Measurements from ENCODE around the gene SLC19A2. TPM values are rescaled to one million over a fixed set of nuclear protein-coding genes. Genes with fewer than 3 reads are reported as not detected.

SLC19A2 gene
- total RNA-seq, 3 donors from 2014 or later = 34.7 to 71.8 (median 64.2) TPM

DNA sequence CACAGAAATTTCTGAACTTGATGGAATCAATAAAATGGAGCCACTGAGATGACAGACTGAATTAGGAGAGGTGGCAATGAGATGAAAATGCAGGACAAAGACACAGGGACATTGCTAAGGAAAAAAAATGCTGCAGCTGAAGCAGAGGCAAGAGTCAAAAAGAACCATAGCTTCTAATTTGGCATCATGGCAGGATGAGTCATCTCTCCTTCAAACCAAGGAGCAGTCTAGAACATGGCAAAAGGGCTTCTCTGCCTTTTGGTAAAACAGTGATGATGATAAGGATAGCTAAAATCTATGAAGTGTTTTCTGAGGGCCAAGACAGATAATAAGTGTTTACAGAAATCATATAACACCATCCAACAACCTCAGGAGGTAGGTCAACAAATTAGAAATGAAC, 16.8 kb downstream of the SLC19A2 start:
- TF ChIP-seq POLR2A (IDR thresholded peaks at IDR 0.05) (no peak), POLR2AphosphoS5 (IDR thresholded peaks at IDR 0.05) (no peak), CTCF (IDR thresholded peaks at IDR 0.05) (no peak)
- peaks cover under 1% of the 10 kb centered on the region for H3K36me3 ChIP-seq
- DNase-seq (ENCODE audit: low spot score in 2 of 2) = no peak
- intact Hi-C loops (cut with DNase I; ENCODE audit: low total_unique reads) = no loop called here
- H3K4me3 ChIP-seq = no peak overlapping the region
- no peaks in the 10 kb centered on the region for H3K4me1 ChIP-seq
- H3K9me3 ChIP-seq = no peaks in the 10 kb centered on the region
- H3K27me3 ChIP-seq = no peaks in the 10 kb centered on the region
- H3K27ac ChIP-seq = no peak overlapping the region

GRCh38 chr1:169466259-169467230, 19.2 kb downstream of the SLC19A2 start:
- H3K4me3 ChIP-seq = no peak overlapping the region
- no peaks in the 10 kb centered on the region for H3K9me3 ChIP-seq
- peaks cover 3% of the 10 kb centered on the region for H3K36me3 ChIP-seq
- H3K27ac ChIP-seq = no peak overlapping the region
- intact Hi-C loops (cut with DNase I; ENCODE audit: low total_unique reads) = no loop called here
- H3K4me1 ChIP-seq = no peaks in the 10 kb centered on the region
- TF ChIP-seq CTCF (IDR thresholded peaks at IDR 0.05) = peak in 1 of 3 donors; percentile 49
- no peak for TF ChIP-seq POLR2A (IDR thresholded peaks at IDR 0.05)
- DNase-seq (ENCODE audit: low spot score in 2 of 2) = no peak
- no peaks in the 10 kb centered on the region for H3K27me3 ChIP-seq

DNA sequence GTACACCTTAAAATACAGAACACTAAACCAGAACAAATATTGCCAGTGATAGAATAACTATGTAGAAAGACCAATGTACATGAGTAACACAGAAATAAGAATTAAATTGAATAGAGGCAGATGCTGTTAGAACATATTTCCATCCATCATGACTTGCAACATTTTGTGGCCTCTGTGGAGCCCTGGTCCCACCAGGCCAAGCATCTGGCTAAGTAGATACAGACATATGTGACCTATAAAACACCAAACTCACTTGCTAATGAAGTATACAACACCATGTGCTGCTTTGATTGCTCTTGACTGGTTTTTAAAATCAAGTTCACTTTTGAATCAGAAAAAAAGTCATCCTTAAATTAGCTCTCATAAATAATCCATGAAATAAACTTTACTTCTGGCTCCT, 20.5 kb downstream of the SLC19A2 start:
- Histone ChIP-seq H3K4me3 (no peak overlapping the region), H3K4me1 (no peaks in the 10 kb centered on the region), H3K36me3 (peaks cover 3% of the 10 kb centered on the region), H3K9me3 (no peaks in the 10 kb centered on the region), H3K27me3 (no peaks in the 10 kb centered on the region), H3K27ac (no peak overlapping the region)
- no peak for DNase-seq (ENCODE audit: low spot score in 2 of 2)
- intact Hi-C loops (cut with DNase I; ENCODE audit: low total_unique reads) = no loop called here
- TF ChIP-seq CTCF (IDR thresholded peaks at IDR 0.05) = no peak
- TF ChIP-seq POLR2A (IDR thresholded peaks at IDR 0.05) = no peak
- no peak for TF ChIP-seq POLR2AphosphoS5 (IDR thresholded peaks at IDR 0.05)

DNA sequence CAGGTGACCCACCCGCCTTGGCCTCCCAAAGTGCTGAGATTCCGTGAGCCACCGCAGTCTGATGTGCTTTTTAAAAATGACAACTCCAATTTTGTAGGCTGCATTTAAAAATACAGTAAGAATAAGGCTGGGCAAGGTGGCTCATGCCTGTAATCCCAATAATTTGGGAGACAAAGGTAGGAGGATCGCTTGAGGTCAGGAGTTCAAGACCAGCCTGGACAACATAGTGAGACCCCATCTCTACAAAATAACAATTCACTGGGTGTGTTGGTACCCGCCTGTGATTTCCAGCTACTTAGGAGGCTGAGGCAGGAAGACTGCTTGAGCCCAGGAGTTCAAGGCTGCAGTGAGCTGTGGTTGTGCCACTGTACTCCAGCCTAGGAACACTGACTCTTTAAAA, 23.4 kb downstream of the SLC19A2 start:
- H3K27me3 ChIP-seq = no peaks in the 10 kb centered on the region
- peaks cover 0 to 4% of the 10 kb centered on the region in 2 donors for H3K9me3 ChIP-seq
- H3K4me3 ChIP-seq = no peak overlapping the region
- no peak for TF ChIP-seq POLR2AphosphoS5 (IDR thresholded peaks at IDR 0.05)
- no peak for TF ChIP-seq POLR2A (IDR thresholded peaks at IDR 0.05)
- no peak for TF ChIP-seq CTCF (IDR thresholded peaks at IDR 0.05)
- H3K36me3 ChIP-seq = peaks cover 3% of the 10 kb centered on the region
- no peaks in the 10 kb centered on the region for H3K4me1 ChIP-seq
- intact Hi-C loops (cut with DNase I; ENCODE audit: low total_unique reads) = no loop called here
- no peak for DNase-seq (ENCODE audit: low spot score in 2 of 2)
- no peak overlapping the region for H3K27ac ChIP-seq

DNA sequence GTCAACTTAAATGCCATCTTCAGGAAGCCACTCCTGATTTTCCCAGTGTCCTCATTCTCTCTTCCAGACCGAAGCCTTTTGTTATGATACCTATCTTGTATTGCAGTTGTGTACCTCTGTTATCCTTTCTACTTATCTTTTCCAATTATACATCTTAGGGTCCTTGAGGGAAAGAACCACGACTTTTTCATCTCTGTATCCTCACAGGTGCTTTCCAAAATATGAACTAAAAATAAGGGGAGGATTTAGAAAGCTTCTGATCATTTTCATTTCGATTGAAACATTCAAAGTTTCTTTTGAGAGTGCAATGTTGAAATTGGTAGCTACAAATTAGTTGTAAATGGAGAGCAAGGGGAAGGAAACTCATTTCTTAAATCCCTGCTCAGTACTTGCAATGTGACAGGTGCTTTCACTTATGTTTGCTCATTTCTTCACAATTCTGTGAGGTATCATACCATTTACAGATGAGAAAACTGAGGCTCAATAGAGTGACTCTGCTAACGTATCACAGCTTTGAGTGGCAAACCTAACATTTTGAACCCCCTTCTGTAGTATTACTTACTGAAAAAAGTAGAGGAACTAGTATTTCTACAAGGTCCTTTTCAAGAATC, 24.2 kb downstream of the SLC19A2 start:
- H3K27ac ChIP-seq = no peak overlapping the region
- TF ChIP-seq POLR2A (IDR thresholded peaks at IDR 0.05) (no peak), POLR2AphosphoS5 (IDR thresholded peaks at IDR 0.05) (no peak), CTCF (IDR thresholded peaks at IDR 0.05) (no peak)
- DNase-seq (ENCODE audit: low spot score in 2 of 2) = no peak
- H3K9me3 ChIP-seq = peaks cover 0 to 13% of the 10 kb centered on the region in 2 donors
- no peak overlapping the region for H3K4me3 ChIP-seq
- H3K4me1 ChIP-seq = no peaks in the 10 kb centered on the region
- H3K27me3 ChIP-seq = no peaks in the 10 kb centered on the region
- peaks cover 3% of the 10 kb centered on the region for H3K36me3 ChIP-seq
- intact Hi-C loops (cut with DNase I; ENCODE audit: low total_unique reads) = no loop called here
